Endodermal cell (in vitro differentiated cells): ENCODE data around the gene ATP2B2. TPM values are rescaled to one million over a fixed set of nuclear protein-coding genes. Genes with fewer than 3 reads are reported as not detected.

Experiments used
- DNase-seq: peaks from one replicate; pipeline ENCODE4 v3.0.0-alpha.2; 2017
- H3K27ac ChIP-seq: 2 replicates; pipeline ENCODE4 v1.5.1; 2013; ENCODE audit warnings: mild to moderate bottlenecking, low read depth, low read length, moderate library complexity
- H3K27me3 ChIP-seq: 2 replicates; pipeline ENCODE4 v1.6.1; 2013; ENCODE audit warnings: mild to moderate bottlenecking, low read length, moderate library complexity; ENCODE audit not compliant: insufficient read depth, control insufficient read depth, poor library complexity, severe bottlenecking
- H3K36me3 ChIP-seq: 2 replicates; pipeline ENCODE4 v1.7.0; 2013; ENCODE audit warnings: mild to moderate bottlenecking, low read length, moderate library complexity; ENCODE audit not compliant: control insufficient read depth, insufficient read depth
- H3K4me1 ChIP-seq: one replicate; pipeline ENCODE4 v1.7.0; 2013; ENCODE audit warnings: low read length; ENCODE audit not compliant: control insufficient read depth, insufficient read depth
- H3K4me3 ChIP-seq: 2 replicates; pipeline ENCODE4 v1.5.1; 2013; ENCODE audit warnings: mild to moderate bottlenecking, low read length, moderate library complexity
- H3K9ac ChIP-seq: 2 replicates; pipeline ENCODE4 v1.6.1; 2013; ENCODE audit warnings: mild to moderate bottlenecking, low read length, moderate library complexity; ENCODE audit not compliant: poor library complexity, severe bottlenecking; ENCODE audit errors: extremely low read depth
- H3K9me3 ChIP-seq: 2 replicates; pipeline ENCODE4 v1.6.1; 2013; ENCODE audit warnings: mild to moderate bottlenecking, low read length, moderate library complexity; ENCODE audit not compliant: control insufficient read depth
- H3K27ac Mint-ChIP-seq: 2 replicates; pipeline ENCODE4 v1.8.0; 2020; ENCODE audit warnings: mixed read lengths
- H3K27me3 Mint-ChIP-seq: 2 replicates; pipeline ENCODE4 v1.8.0; 2021; ENCODE audit warnings: mild to moderate bottlenecking, mixed read lengths; ENCODE audit not compliant: insufficient read depth
- H3K36me3 Mint-ChIP-seq: 2 replicates; pipeline ENCODE4 v1.8.0; 2020; ENCODE audit warnings: low read depth, mixed read lengths
- H3K4me1 Mint-ChIP-seq: 2 replicates; pipeline ENCODE4 v1.8.0; 2020; ENCODE audit warnings: mixed read lengths
- H3K4me3 Mint-ChIP-seq: 2 replicates; pipeline ENCODE4 v1.8.0; 2020; ENCODE audit warnings: mild to moderate bottlenecking, moderate library complexity, mixed read lengths
- H3K9me3 Mint-ChIP-seq: 2 replicates; pipeline ENCODE4 v1.8.0; 2020; ENCODE audit warnings: mild to moderate bottlenecking, mixed read lengths
- CTCF ChIP-seq: fragments of 200-600 bp; sonication (generic); conservative IDR thresholded peaks from 2 replicates; pipeline ENCODE4 v1.5.0; 2021; ENCODE audit warnings: antibody characterized with exemption, mild to moderate bottlenecking
- WGBS, 2 experiments: methylation state at CpG; one replicate each; pipeline versions ENCODE4 v1.1.5 to v1.1.7; 2013; ENCODE audit warnings: missing lambda C conversion rate in 2 of 2, mixed read lengths in 1 of 2; ENCODE audit not compliant: insufficient coverage in 1 of 2, insufficient read length in 1 of 2; 5-methylcytosine and 5-hydroxymethylcytosine counted together
- total RNA-seq, 2 donors: library from RNA; stranded (reverse); fragmentation: NEBNext Ultra II Directional in 1 of 2; extraction: Animal tissue kit (Norgen Biotek cat#: 25700) in 1 of 2; gene quantifications; 2 replicates in 1 of 2; 3 replicates in 1 of 2; pipeline ENCODE4 v1.2.1, GENCODE V29; 2021

Gene ATP2B2
- total RNA-seq, 2 donors from 2014 or later = 0.09 TPM; not detected in 1

GRCh38 chr3:10495003-10495402, 10.4 kb downstream of the ATP2B2 start:
- no peaks in the 10 kb centered on the region for H3K27me3 ChIP-seq
- 59 to 70% methylated on average over 3 to 4 of the region's 4 CpGs for WGBS, 2 experiments
- Mint-ChIP-seq H3K4me1 (peaks cover 3% of the 10 kb centered on the region), H3K36me3 (no peaks in the 10 kb centered on the region), H3K27me3 (no peaks in the 10 kb centered on the region), H3K4me3 (no peak overlapping the region), H3K9me3 (no peaks in the 10 kb centered on the region), H3K27ac (no peak overlapping the region)
- no peak for TF ChIP-seq CTCF
- H3K36me3 ChIP-seq = no peaks in the 10 kb centered on the region
- no peak overlapping the region for H3K27ac ChIP-seq
- H3K9me3 ChIP-seq = no peaks in the 10 kb centered on the region
- H3K4me3 ChIP-seq = no peak overlapping the region
- no peak overlapping the region for H3K9ac ChIP-seq
- peak; percentile 70 for DNase-seq
- no peaks in the 10 kb centered on the region for H3K4me1 ChIP-seq

DNA sequence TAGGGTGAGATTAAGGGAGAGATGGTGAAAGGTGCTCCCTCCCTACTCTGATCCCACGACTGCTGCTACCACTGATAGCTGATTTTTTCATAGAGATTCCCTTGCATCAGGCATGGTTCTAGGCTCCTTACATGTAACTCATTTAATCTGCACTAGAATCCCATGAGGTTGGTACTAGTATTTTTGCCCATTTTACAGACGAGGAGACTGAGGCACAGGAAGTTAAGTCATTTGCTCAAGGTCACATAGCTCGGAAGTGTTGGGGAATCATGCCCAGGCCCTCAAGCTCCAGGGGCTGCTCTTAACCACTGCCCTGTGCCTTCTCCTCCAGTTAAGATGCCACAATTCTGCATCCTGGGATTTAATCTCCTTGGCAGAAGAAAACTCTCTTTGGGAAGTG, 11.2 kb downstream of the ATP2B2 start:
- H3K4me1 Mint-ChIP-seq = peaks cover 3% of the 10 kb centered on the region
- Histone ChIP-seq H3K9me3 (no peaks in the 10 kb centered on the region), H3K27me3 (no peaks in the 10 kb centered on the region), H3K4me1 (no peaks in the 10 kb centered on the region), H3K4me3 (no peak overlapping the region), H3K9ac (no peak overlapping the region), H3K36me3 (no peaks in the 10 kb centered on the region), H3K27ac (no peak overlapping the region)
- no peaks in the 10 kb centered on the region for H3K36me3 Mint-ChIP-seq
- no peak overlapping the region for H3K27ac Mint-ChIP-seq
- WGBS, 2 experiments = 58 to 81% methylated on average over 2 to 3 of the region's 3 CpGs
- H3K4me3 Mint-ChIP-seq = no peak overlapping the region
- TF ChIP-seq CTCF = no peak
- no peaks in the 10 kb centered on the region for H3K27me3 Mint-ChIP-seq
- H3K9me3 Mint-ChIP-seq = no peaks in the 10 kb centered on the region
- DNase-seq = no peak

DNA sequence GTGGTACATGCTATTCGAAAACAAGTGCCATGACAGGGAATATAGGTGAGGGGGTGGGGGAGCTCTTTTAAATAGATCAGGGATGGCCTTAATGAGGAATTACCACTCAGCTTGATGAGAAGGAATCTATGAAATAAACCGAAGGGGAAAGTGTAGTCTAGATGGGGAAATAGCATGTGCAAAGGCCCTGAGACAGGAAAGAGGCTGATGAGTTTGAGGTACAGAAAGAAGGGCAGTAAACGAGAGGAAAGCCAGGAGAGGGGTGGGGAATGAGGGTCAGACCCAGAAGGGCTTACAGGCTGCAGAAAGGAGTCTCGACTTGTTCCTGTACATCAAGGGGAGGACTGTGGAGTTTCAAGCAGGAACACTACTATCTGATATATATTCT, 12.2 kb downstream of the ATP2B2 start:
- no peak overlapping the region for H3K4me3 ChIP-seq
- Mint-ChIP-seq H3K27ac (no peak overlapping the region), H3K27me3 (no peaks in the 10 kb centered on the region), H3K4me1 (peaks cover 3% of the 10 kb centered on the region), H3K4me3 (no peak overlapping the region), H3K36me3 (no peaks in the 10 kb centered on the region), H3K9me3 (no peaks in the 10 kb centered on the region)
- no peak for DNase-seq
- H3K27me3 ChIP-seq = no peaks in the 10 kb centered on the region
- H3K9ac ChIP-seq = no peak overlapping the region
- no peak for TF ChIP-seq CTCF
- H3K9me3 ChIP-seq = no peaks in the 10 kb centered on the region
- no peaks in the 10 kb centered on the region for H3K4me1 ChIP-seq
- H3K27ac ChIP-seq = no peak overlapping the region
- no peaks in the 10 kb centered on the region for H3K36me3 ChIP-seq
- WGBS, 2 experiments = 88 to 90% methylated on average over 2 to 4 of the region's 4 CpGs
